Stomach (tissue), 4 donors: ENCODE measurements around the gene AOC2.

ENCODE experiments used
- EP300 ChIP-seq: sonication (generic); formaldehyde crosslinking; IDR thresholded peaks from one replicate; pipeline ENCODE4 v1.6.1; 2017; ENCODE audit warnings: antibody characterized with exemption
- POLR2A ChIP-seq, 4 donors: fragments of 450-650 bp; IDR thresholded peaks; one replicate each; pipeline ENCODE4 v1.6.1; 2016; ENCODE audit warnings: antibody characterized with exemption in 4 of 4, control low read depth in 2 of 4, mild to moderate bottlenecking in 1 of 4, moderate library complexity in 1 of 4
- POLR2AphosphoS5 ChIP-seq, 3 donors: sonication (generic); formaldehyde crosslinking; IDR thresholded peaks; one replicate each; pipeline ENCODE4 v1.6.1; 2016; ENCODE audit warnings: antibody characterized with exemption in 3 of 3
- TF ChIP-seq, protein P1 (sequence below), 7 experiments: fragments of 450-650 bp in 4 of 7; fragments of 200-600 bp in 3 of 7; sonication (generic) in 3 of 7; IDR thresholded peaks; one replicate each; pipeline ENCODE4 v1.5.1; 2016 to 2019; ENCODE audit warnings: antibody characterized with exemption in 7 of 7, control low read depth in 2 of 7, mild to moderate bottlenecking in 1 of 7

DNA sequence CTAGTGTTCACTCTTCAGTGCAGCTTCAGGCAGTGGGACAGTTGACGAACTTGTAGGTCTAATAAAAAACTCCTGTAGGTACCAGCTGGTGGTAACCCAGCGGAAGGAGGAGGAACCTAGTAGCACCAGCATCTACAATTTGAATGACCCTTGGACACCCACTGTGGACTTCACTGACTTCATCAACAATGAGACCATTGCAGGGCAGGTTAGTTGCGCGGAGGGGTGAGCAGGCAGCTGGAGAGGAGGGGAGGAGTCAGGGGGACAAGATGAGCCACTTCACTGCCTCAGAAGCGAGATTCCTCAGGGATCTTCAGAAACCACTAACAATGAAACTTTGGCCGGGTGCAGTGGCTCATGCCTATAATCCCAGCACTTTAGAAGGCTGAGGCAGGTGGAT lies 28.9 kb downstream of the AOC2 start:
- TF ChIP-seq, protein P1, sequence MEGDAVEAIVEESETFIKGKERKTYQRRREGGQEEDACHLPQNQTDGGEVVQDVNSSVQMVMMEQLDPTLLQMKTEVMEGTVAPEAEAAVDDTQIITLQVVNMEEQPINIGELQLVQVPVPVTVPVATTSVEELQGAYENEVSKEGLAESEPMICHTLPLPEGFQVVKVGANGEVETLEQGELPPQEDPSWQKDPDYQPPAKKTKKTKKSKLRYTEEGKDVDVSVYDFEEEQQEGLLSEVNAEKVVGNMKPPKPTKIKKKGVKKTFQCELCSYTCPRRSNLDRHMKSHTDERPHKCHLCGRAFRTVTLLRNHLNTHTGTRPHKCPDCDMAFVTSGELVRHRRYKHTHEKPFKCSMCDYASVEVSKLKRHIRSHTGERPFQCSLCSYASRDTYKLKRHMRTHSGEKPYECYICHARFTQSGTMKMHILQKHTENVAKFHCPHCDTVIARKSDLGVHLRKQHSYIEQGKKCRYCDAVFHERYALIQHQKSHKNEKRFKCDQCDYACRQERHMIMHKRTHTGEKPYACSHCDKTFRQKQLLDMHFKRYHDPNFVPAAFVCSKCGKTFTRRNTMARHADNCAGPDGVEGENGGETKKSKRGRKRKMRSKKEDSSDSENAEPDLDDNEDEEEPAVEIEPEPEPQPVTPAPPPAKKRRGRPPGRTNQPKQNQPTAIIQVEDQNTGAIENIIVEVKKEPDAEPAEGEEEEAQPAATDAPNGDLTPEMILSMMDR (IDR thresholded peaks at IDR 0.05) = no peak
- TF ChIP-seq POLR2A (IDR thresholded peaks at IDR 0.05) (no peak), POLR2AphosphoS5 (IDR thresholded peaks at IDR 0.05) (no peak), EP300 (no peak)
